H9 (cell line): ENCODE results near the gene SAP30L. TPM values are rescaled to one million over a fixed set of nuclear protein-coding genes. Genes with fewer than 3 reads are reported as not detected.

Experiments used
- DNase-seq: peaks from one replicate; pipeline ENCODE4 v3.0.0-alpha.2; 2017
- H2AFZ ChIP-seq: one replicate; pipeline ENCODE4 v1.6.1; 2013; ENCODE audit warnings: mild to moderate bottlenecking, low read length, control low read depth, moderate library complexity
- H2AK5ac ChIP-seq: 2 replicates; pipeline ENCODE4 v1.6.1; 2013; ENCODE audit warnings: low read length, control low read depth, mixed read lengths; ENCODE audit not compliant: insufficient read length
- H2BK120ac ChIP-seq: one replicate; pipeline ENCODE4 v1.6.1; 2013; ENCODE audit warnings: low read depth, mild to moderate bottlenecking, low read length, control low read depth, inconsistent platforms; ENCODE audit not compliant: poor library complexity, severe bottlenecking
- H2BK12ac ChIP-seq: 2 replicates; pipeline ENCODE4 v1.6.1; 2013; ENCODE audit warnings: low read length, control low read depth, mixed read lengths, low read depth; ENCODE audit not compliant: insufficient read length
- H2BK15ac ChIP-seq: 2 replicates; pipeline ENCODE4 v1.6.1; 2013; ENCODE audit warnings: low read depth, low read length, control low read depth
- H2BK20ac ChIP-seq: one replicate; pipeline ENCODE4 v1.6.1; 2013; ENCODE audit warnings: low read depth, mild to moderate bottlenecking, low read length, control low read depth, inconsistent platforms; ENCODE audit not compliant: poor library complexity, severe bottlenecking
- H2BK5ac ChIP-seq: 2 replicates; pipeline ENCODE4 v1.6.1; 2013; ENCODE audit warnings: low read length, control low read depth, mixed read lengths; ENCODE audit not compliant: insufficient read length
- H3K14ac ChIP-seq: 2 replicates; pipeline ENCODE4 v1.6.1; 2013; ENCODE audit warnings: low read length, control low read depth; ENCODE audit not compliant: insufficient read depth
- H3K18ac ChIP-seq: 2 replicates; pipeline ENCODE4 v1.6.1; 2013; ENCODE audit warnings: low read depth, mild to moderate bottlenecking, mixed read lengths, low read length, control low read depth; ENCODE audit not compliant: insufficient read length
- H3K23ac ChIP-seq: 2 replicates; pipeline ENCODE4 v1.6.1; 2013; ENCODE audit warnings: low read length, control low read depth, mixed read lengths, low read depth; ENCODE audit not compliant: insufficient read length
- H3K23me2 ChIP-seq: 2 replicates; pipeline ENCODE4 v1.6.1; 2013; ENCODE audit warnings: low read depth, mild to moderate bottlenecking, mixed read lengths, low read length, control low read depth; ENCODE audit not compliant: insufficient read length, poor library complexity, severe bottlenecking
- H3K27ac ChIP-seq: 2 replicates; pipeline ENCODE4 v1.5.1; 2013; ENCODE audit warnings: low read length, control low read depth, mixed read lengths, low read depth; ENCODE audit not compliant: insufficient read length
- H3K27me3 ChIP-seq: 2 replicates; pipeline ENCODE4 v1.6.1; 2013; ENCODE audit warnings: low read length, control low read depth, inconsistent platforms; ENCODE audit not compliant: insufficient read depth
- H3K4ac ChIP-seq: 2 replicates; pipeline ENCODE4 v1.6.1; 2013; ENCODE audit warnings: low read depth, mild to moderate bottlenecking, control low read depth, inconsistent platforms, low read length, moderate library complexity
- H3K4me1 ChIP-seq: 2 replicates; pipeline ENCODE4 v1.6.1; 2013; ENCODE audit warnings: low read length, control low read depth, inconsistent platforms; ENCODE audit not compliant: insufficient read depth
- H3K4me2 ChIP-seq: 2 replicates; pipeline ENCODE4 v1.6.1; 2013; ENCODE audit warnings: low read length, control low read depth, mixed read lengths; ENCODE audit not compliant: insufficient read length, insufficient read depth
- H3K56ac ChIP-seq: 2 replicates; pipeline ENCODE4 v1.6.1; 2013; ENCODE audit warnings: low read depth, mild to moderate bottlenecking, mixed read lengths, low read length, control low read depth; ENCODE audit not compliant: insufficient read length
- H3K79me1 ChIP-seq: 2 replicates; pipeline ENCODE4 v1.6.1; 2013; ENCODE audit warnings: low read depth, mild to moderate bottlenecking, moderate library complexity, low read length, control low read depth, inconsistent platforms; ENCODE audit not compliant: insufficient read depth, poor library complexity, severe bottlenecking
- H3K79me2 ChIP-seq: 2 replicates; pipeline ENCODE4 v1.6.1; 2013; ENCODE audit warnings: low read length, control low read depth, inconsistent platforms; ENCODE audit not compliant: insufficient read depth
- H3K9ac ChIP-seq: 2 replicates; pipeline ENCODE4 v1.6.1; 2013; ENCODE audit warnings: low read length, control low read depth, mixed read lengths; ENCODE audit not compliant: insufficient read length; ENCODE audit errors: extremely low read depth
- H3K9me3 ChIP-seq: one replicate; pipeline ENCODE4 v1.6.1; 2013; ENCODE audit warnings: low read depth, low read length, inconsistent platforms; ENCODE audit not compliant: control insufficient read depth
- H3T11ph ChIP-seq: one replicate; pipeline ENCODE4 v1.6.1; 2013; ENCODE audit warnings: mild to moderate bottlenecking, low read length, control low read depth, inconsistent platforms
- H4K20me1 ChIP-seq: one replicate; pipeline ENCODE4 v1.6.1; 2013; ENCODE audit not compliant: control insufficient read depth, insufficient read length, insufficient read depth
- H4K5ac ChIP-seq: 2 replicates; pipeline ENCODE4 v1.6.1; 2013; ENCODE audit warnings: low read depth, mild to moderate bottlenecking, mixed read lengths, low read length, control low read depth; ENCODE audit not compliant: insufficient read length
- H4K8ac ChIP-seq: replicated peaks from 2 replicates; pipeline ENCODE4 v1.6.1; 2013; ENCODE audit warnings: low read length, control low read depth, mixed read lengths, low read depth; ENCODE audit not compliant: insufficient read length
- H4K91ac ChIP-seq: 2 replicates; pipeline ENCODE4 v1.6.1; 2013; ENCODE audit warnings: low read depth, mild to moderate bottlenecking, moderate library complexity, mixed read lengths, low read length, control low read depth; ENCODE audit not compliant: insufficient read length
- H3K27ac Mint-ChIP-seq, 3 experiments: 2 replicates in 2 of 3; 3 replicates in 1 of 3; pipeline ENCODE4 v1.8.0; 2020 to 2021; ENCODE audit warnings: mixed read lengths in 3 of 3, mild to moderate bottlenecking in 1 of 3, moderate library complexity in 1 of 3
- H3K27me3 Mint-ChIP-seq: 2 replicates; pipeline ENCODE4 v1.8.0; 2021; ENCODE audit warnings: low read depth, mild to moderate bottlenecking, moderate library complexity, mixed read lengths
- H3K36me3 Mint-ChIP-seq, 3 experiments: 2 replicates in 2 of 3; 3 replicates in 1 of 3; pipeline ENCODE4 v1.8.0; 2020 to 2021; ENCODE audit warnings: low read depth in 3 of 3, mixed read lengths in 3 of 3; ENCODE audit not compliant: insufficient read depth in 1 of 3
- H3K4me1 Mint-ChIP-seq, 2 experiments: 2 replicates each; pipeline ENCODE4 v1.8.0; 2020; ENCODE audit warnings: mixed read lengths in 2 of 2
- H3K4me3 Mint-ChIP-seq, 2 experiments: 2 replicates in 1 of 2; 3 replicates in 1 of 2; pipeline ENCODE4 v1.8.0; 2020 to 2021; ENCODE audit warnings: mild to moderate bottlenecking in 2 of 2, mixed read lengths in 2 of 2, moderate library complexity in 1 of 2
- H3K9me3 Mint-ChIP-seq, 2 experiments: 2 replicates in 1 of 2; 3 replicates in 1 of 2; pipeline ENCODE4 v1.8.0; 2020; ENCODE audit warnings: mild to moderate bottlenecking in 2 of 2, mixed read lengths in 2 of 2, moderate library complexity in 1 of 2
- WGBS: extraction: QIAGEN DNeasy Blood & Tissue Kit; methylation state at CpG from one replicate; pipeline ENCODE4 v1.1.7; 2013; ENCODE audit warnings: missing lambda C conversion rate, low lambda C conversion rate, mixed read lengths; ENCODE audit not compliant: insufficient read length; ENCODE audit errors: extremely low coverage; 5-methylcytosine and 5-hydroxymethylcytosine counted together
- total RNA-seq: library from RNA; stranded (reverse); gene quantifications from 2 replicates; pipeline ENCODE4 v1.2.1, GENCODE V29; 2021
- TF ChIP-seq, protein P1 (sequence below): fragments of 200-600 bp; sonication (generic); conservative IDR thresholded peaks from 3 replicates; pipeline ENCODE4 v1.8.0; 2021; ENCODE audit warnings: antibody characterized with exemption, mild to moderate bottlenecking

Gene SAP30L
- total RNA-seq, 1 experiment from 2014 or later, result 25.0 TPM

DNA sequence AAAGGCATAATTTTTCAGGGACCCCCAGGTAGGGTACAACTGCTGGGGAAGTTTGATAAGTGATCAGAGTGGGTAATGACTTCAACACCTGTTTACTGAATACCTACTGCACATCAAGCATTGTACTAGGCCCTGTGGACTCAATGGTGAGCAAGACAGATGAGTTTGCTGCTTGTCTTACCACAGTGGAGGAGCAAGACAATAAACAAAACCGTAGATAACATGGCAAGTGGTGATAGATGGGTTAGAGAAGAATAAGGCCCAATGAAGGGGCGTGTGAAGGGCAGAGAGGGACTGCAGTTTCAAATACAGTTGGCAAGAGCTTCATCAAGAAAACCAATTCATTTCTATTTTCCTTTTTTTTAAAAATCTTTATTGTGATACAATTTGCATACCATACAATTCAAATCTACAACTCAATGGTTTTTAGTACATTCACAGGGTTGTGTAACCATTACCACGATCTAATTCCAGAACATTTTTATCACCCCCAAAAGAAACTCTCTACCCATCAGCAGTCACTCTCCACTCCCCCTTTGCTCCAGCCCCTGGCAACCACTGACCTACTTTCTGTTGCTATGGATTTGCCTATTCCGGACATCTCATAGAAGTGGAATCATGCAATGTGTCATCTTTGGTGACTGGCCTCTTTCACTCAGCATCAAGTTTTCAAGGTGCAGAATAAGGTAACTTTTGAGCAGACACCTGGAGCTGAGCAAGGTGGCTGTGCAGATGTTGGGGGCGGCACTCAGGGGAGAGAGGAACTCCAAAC is 64.2 kb downstream of the SAP30L start:
- Histone ChIP-seq H2BK12ac (no peak overlapping the region), H3K79me2 (no peaks in the 10 kb centered on the region), H3K23ac (no peak overlapping the region), H3K4ac (no peak overlapping the region), H2BK5ac (no peak overlapping the region), H3K18ac (no peak overlapping the region), H3K56ac (no peak overlapping the region), H3K23me2 (no peaks in the 10 kb centered on the region), H3K9me3 (no peaks in the 10 kb centered on the region), H2BK120ac (no peak overlapping the region), H2BK15ac (no peak overlapping the region), H3T11ph (no peak overlapping the region), H4K20me1 (no peaks in the 10 kb centered on the region), H3K4me1 (no peaks in the 10 kb centered on the region), H3K9ac (no peak overlapping the region), H3K4me2 (no peak overlapping the region), H2AFZ (no peak overlapping the region), H3K27ac (no peak overlapping the region), H4K91ac (no peak overlapping the region), H2AK5ac (no peak overlapping the region), H4K8ac (no peak overlapping the region), H3K79me1 (no peaks in the 10 kb centered on the region), H3K27me3 (no peaks in the 10 kb centered on the region), H3K14ac (no peak overlapping the region), H4K5ac (no peak overlapping the region), H2BK20ac (no peak overlapping the region)
- Mint-ChIP-seq H3K4me1 (peaks cover 5 to 14% of the 10 kb centered on the region in 2 experiments; a peak in 3 of 4 replicates), H3K36me3 (no peaks in the 10 kb centered on the region), H3K9me3 (no peaks in the 10 kb centered on the region), H3K4me3 (no peak overlapping the region), H3K27me3 (peaks cover 30% of the 10 kb centered on the region), H3K27ac (no peak overlapping the region)
- DNase-seq, result no peak
- TF ChIP-seq, protein P1, sequence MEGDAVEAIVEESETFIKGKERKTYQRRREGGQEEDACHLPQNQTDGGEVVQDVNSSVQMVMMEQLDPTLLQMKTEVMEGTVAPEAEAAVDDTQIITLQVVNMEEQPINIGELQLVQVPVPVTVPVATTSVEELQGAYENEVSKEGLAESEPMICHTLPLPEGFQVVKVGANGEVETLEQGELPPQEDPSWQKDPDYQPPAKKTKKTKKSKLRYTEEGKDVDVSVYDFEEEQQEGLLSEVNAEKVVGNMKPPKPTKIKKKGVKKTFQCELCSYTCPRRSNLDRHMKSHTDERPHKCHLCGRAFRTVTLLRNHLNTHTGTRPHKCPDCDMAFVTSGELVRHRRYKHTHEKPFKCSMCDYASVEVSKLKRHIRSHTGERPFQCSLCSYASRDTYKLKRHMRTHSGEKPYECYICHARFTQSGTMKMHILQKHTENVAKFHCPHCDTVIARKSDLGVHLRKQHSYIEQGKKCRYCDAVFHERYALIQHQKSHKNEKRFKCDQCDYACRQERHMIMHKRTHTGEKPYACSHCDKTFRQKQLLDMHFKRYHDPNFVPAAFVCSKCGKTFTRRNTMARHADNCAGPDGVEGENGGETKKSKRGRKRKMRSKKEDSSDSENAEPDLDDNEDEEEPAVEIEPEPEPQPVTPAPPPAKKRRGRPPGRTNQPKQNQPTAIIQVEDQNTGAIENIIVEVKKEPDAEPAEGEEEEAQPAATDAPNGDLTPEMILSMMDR, result no peak
- WGBS, result no CpG with 5 or more reads among the region's 5 CpGs

Other genes starting within 250 kb of the SAP30L start
- not detected in 2 replicates for gene HAND1, start 32.2 kb downstream of the SAP30L start, total RNA-seq